ENCODE measurements around the gene DNER.

DNA sequence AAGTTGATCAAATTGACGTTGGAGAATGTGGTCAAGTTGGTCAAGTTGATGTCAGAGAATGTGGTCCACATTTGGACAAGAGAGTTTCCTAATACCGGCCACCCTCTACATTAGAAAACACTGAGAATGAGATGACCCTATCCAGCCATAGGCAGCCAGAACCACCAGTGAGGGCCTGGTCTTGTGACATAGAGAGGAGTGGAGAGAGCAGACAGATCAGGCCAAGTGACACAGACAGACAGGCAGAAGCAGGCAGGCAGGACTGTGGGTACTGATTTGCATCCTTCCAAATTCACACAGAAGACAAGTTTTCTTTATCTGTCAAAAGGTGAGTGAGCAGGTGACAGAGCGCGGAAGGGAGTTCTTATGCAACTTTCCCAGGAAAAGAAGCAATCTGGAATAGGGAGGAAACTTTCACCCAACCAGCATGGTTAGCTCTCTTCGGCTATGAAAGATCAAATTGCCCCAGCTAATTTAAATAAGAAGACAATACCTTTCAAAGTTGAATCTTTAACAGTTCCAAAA is 334.2 kb downstream of the DNER start:
- TF ChIP-seq, protein P1, sequence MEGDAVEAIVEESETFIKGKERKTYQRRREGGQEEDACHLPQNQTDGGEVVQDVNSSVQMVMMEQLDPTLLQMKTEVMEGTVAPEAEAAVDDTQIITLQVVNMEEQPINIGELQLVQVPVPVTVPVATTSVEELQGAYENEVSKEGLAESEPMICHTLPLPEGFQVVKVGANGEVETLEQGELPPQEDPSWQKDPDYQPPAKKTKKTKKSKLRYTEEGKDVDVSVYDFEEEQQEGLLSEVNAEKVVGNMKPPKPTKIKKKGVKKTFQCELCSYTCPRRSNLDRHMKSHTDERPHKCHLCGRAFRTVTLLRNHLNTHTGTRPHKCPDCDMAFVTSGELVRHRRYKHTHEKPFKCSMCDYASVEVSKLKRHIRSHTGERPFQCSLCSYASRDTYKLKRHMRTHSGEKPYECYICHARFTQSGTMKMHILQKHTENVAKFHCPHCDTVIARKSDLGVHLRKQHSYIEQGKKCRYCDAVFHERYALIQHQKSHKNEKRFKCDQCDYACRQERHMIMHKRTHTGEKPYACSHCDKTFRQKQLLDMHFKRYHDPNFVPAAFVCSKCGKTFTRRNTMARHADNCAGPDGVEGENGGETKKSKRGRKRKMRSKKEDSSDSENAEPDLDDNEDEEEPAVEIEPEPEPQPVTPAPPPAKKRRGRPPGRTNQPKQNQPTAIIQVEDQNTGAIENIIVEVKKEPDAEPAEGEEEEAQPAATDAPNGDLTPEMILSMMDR (IDR thresholded peaks at IDR 0.05) = no peak
- no peak for TF ChIP-seq CHD2 (IDR thresholded peaks at IDR 0.05; ENCODE audit: low read length, partially characterized antibody)
- no peak for TF ChIP-seq CBX8 (IDR thresholded peaks at IDR 0.05)
- TF ChIP-seq TFCP2L1 (CRISPR knock-in tag; IDR thresholded peaks at IDR 0.05) = no peak
- TF ChIP-seq CEBPB (IDR thresholded peaks at IDR 0.05) = no peak
- TF ChIP-seq ZC3H11A (IDR thresholded peaks at IDR 0.05) = no peak
- TF ChIP-seq SREBF2 (IDR thresholded peaks at IDR 0.05) = no peak
- TF ChIP-seq POLR2A (IDR thresholded peaks at IDR 0.05; ENCODE audit: low read length) = no peak
